ENCODE data around the gene PTCSC3.

- TF ChIP-seq POLR2A (IDR thresholded peaks at IDR 0.05) (no peak), POLR2AphosphoS5 (IDR thresholded peaks at IDR 0.05) (no peak)
These were observed 4.9 kb upstream of the PTCSC3 start for GRCh38 chr14:36181417-36181816.

All from prostate gland (tissue), 1 donor.